Measurements from ENCODE around the gene PLA2G6. TPM values are rescaled to one million over a fixed set of nuclear protein-coding genes. Genes with fewer than 3 reads are reported as not detected.

PLA2G6 gene
- total and polyA plus RNA-seq, 2 of the 13 experiments (the other 11 are each of a cell fraction or from before 2014, with no cell fraction given): 4.8 to 11.5 TPM

DNA sequence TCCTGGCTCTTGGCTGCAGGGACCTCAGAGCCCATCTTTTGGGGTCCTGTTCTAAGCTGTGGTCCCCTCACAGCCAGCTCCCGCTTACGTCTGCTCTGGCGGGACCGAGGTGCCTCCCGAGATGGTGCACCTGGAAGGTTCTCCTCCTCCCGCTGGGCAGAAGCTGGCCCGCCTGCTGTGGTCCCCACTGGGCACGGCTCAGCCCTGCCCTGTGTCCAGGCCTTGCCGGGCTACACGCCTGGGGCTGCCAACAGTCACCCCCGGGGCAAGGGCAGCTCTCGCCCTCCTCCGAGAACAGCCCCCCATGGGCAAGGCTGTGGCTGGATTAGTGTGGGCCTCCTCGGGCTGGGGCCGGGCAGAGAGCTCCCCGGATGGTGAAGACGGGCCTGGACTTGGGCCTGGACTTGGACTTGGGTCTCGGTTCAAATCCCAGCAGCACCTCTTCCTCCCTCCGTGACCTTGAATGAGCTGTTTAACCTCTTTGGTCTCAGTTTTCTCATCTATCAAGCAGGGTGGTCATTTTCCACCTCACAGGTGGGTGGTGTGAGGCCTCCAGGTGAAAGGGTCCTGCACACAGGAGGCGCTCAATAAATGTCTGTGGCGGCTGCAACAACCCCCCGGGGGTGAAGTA is 72.1 kb downstream of the PLA2G6 start (continued):
- TF ChIP-seq, protein P1, sequence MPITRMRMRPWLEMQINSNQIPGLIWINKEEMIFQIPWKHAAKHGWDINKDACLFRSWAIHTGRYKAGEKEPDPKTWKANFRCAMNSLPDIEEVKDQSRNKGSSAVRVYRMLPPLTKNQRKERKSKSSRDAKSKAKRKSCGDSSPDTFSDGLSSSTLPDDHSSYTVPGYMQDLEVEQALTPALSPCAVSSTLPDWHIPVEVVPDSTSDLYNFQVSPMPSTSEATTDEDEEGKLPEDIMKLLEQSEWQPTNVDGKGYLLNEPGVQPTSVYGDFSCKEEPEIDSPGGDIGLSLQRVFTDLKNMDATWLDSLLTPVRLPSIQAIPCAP (CRISPR knock-in tag; IDR thresholded peaks at IDR 0.05; ENCODE audit: low read depth): no peak
- no peak for TF ChIP-seq ZNF12 (CRISPR knock-in tag; IDR thresholded peaks at IDR 0.05)
- TF ChIP-seq, protein P2, sequence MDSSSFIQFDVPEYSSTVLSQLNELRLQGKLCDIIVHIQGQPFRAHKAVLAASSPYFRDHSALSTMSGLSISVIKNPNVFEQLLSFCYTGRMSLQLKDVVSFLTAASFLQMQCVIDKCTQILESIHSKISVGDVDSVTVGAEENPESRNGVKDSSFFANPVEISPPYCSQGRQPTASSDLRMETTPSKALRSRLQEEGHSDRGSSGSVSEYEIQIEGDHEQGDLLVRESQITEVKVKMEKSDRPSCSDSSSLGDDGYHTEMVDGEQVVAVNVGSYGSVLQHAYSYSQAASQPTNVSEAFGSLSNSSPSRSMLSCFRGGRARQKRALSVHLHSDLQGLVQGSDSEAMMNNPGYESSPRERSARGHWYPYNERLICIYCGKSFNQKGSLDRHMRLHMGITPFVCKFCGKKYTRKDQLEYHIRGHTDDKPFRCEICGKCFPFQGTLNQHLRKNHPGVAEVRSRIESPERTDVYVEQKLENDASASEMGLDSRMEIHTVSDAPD (CRISPR knock-in tag; IDR thresholded peaks at IDR 0.05): no peak
- TF ChIP-seq, protein P3, sequence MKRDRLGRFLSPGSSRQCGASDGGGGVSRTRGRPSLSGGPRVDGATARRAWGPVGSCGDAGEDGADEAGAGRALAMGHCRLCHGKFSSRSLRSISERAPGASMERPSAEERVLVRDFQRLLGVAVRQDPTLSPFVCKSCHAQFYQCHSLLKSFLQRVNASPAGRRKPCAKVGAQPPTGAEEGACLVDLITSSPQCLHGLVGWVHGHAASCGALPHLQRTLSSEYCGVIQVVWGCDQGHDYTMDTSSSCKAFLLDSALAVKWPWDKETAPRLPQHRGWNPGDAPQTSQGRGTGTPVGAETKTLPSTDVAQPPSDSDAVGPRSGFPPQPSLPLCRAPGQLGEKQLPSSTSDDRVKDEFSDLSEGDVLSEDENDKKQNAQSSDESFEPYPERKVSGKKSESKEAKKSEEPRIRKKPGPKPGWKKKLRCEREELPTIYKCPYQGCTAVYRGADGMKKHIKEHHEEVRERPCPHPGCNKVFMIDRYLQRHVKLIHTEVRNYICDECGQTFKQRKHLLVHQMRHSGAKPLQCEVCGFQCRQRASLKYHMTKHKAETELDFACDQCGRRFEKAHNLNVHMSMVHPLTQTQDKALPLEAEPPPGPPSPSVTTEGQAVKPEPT (CRISPR knock-in tag; IDR thresholded peaks at IDR 0.05; ENCODE audit: low read depth): no peak
- TF ChIP-seq ZKSCAN8 (CRISPR knock-in tag; IDR thresholded peaks at IDR 0.05; ENCODE audit: borderline replicate concordance): peak; percentile 97
- no peak for TF ChIP-seq ZKSCAN1 (IDR thresholded peaks at IDR 0.05; ENCODE audit: low read length)
- no peak for TF ChIP-seq ZNF367 (CRISPR knock-in tag; IDR thresholded peaks at IDR 0.05; ENCODE audit: borderline replicate concordance)
- no peak for TF ChIP-seq ATF1 (CRISPR knock-in tag; IDR thresholded peaks at IDR 0.05)
- TF ChIP-seq, protein P4, sequence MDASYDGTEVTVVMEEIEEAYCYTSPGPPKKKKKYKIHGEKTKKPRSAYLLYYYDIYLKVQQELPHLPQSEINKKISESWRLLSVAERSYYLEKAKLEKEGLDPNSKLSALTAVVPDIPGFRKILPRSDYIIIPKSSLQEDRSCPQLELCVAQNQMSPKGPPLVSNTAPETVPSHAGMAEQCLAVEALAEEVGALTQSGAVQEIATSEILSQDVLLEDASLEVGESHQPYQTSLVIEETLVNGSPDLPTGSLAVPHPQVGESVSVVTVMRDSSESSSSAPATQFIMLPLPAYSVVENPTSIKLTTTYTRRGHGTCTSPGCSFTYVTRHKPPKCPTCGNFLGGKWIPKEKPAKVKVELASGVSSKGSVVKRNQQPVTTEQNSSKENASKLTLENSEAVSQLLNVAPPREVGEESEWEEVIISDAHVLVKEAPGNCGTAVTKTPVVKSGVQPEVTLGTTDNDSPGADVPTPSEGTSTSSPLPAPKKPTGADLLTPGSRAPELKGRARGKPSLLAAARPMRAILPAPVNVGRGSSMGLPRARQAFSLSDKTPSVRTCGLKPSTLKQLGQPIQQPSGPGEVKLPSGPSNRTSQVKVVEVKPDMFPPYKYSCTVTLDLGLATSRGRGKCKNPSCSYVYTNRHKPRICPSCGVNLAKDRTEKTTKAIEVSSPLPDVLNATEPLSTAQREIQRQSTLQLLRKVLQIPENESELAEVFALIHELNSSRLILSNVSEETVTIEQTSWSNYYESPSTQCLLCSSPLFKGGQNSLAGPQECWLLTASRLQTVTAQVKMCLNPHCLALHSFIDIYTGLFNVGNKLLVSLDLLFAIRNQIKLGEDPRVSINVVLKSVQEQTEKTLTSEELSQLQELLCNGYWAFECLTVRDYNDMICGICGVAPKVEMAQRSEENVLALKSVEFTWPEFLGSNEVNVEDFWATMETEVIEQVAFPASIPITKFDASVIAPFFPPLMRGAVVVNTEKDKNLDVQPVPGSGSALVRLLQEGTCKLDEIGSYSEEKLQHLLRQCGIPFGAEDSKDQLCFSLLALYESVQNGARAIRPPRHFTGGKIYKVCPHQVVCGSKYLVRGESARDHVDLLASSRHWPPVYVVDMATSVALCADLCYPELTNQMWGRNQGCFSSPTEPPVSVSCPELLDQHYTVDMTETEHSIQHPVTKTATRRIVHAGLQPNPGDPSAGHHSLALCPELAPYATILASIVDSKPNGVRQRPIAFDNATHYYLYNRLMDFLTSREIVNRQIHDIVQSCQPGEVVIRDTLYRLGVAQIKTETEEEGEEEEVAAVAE (CRISPR knock-in tag; IDR thresholded peaks at IDR 0.05; ENCODE audit: borderline replicate concordance): no peak
- no peak for TF ChIP-seq ZNF264 (CRISPR knock-in tag; IDR thresholded peaks at IDR 0.05)
- TF ChIP-seq ZNF143 (CRISPR knock-in tag; IDR thresholded peaks at IDR 0.05): no peak
- TF ChIP-seq, protein P5, sequence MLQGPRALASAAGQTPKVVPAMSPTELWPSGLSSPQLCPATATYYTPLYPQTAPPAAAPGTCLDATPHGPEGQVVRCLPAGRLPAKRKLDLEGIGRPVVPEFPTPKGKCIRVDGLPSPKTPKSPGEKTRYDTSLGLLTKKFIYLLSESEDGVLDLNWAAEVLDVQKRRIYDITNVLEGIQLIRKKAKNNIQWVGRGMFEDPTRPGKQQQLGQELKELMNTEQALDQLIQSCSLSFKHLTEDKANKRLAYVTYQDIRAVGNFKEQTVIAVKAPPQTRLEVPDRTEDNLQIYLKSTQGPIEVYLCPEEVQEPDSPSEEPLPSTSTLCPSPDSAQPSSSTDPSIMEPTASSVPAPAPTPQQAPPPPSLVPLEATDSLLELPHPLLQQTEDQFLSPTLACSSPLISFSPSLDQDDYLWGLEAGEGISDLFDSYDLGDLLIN (CRISPR knock-in tag; IDR thresholded peaks at IDR 0.05; ENCODE audit: borderline replicate concordance): no peak
- TF ChIP-seq BRD4 (CRISPR knock-in tag; IDR thresholded peaks at IDR 0.05): no peak
- TF ChIP-seq NFKB2 (CRISPR knock-in tag; IDR thresholded peaks at IDR 0.05; ENCODE audit: borderline replicate concordance): no peak
- TF ChIP-seq HNRNPUL1 (IDR thresholded peaks at IDR 0.05; ENCODE audit: low read depth, low read length): no peak
- no peak for TF ChIP-seq ZNF460 (CRISPR knock-in tag; IDR thresholded peaks at IDR 0.05; ENCODE audit: borderline replicate concordance)
- TF ChIP-seq ZSCAN9 (CRISPR knock-in tag; IDR thresholded peaks at IDR 0.05; ENCODE audit: borderline replicate concordance): no peak
- TF ChIP-seq TOPORS (CRISPR knock-in tag; IDR thresholded peaks at IDR 0.05): no peak
- no peak for TF ChIP-seq ZNF569 (CRISPR knock-in tag; IDR thresholded peaks at IDR 0.05; ENCODE audit: borderline replicate concordance)
- TF ChIP-seq CENPX (CRISPR knock-in tag; IDR thresholded peaks at IDR 0.05): no peak
- TF ChIP-seq PLRG1 (conservative IDR thresholded peaks at IDR 0.05): no peak
